A673 (cell line): ENCODE results near the gene SRCAP. TPM values are rescaled to one million over a fixed set of nuclear protein-coding genes. Genes with fewer than 3 reads are reported as not detected.

Source experiments
- BruUV-seq: library from RNA; stranded (reverse); fragments of 400-500 nt; replicated peaks from 2 replicates; lab custom pipeline; 2021; lab: Mats Ljungman, UMichigan
- CTCF ChIA-PET: fragments of 300-600 bp; sonication (Branson Sonifier 250); formaldehyde crosslinking; loops from one replicate; lab custom pipeline; 2022; ENCODE audit warnings: antibody characterized with exemption; lab: Charles Lee
- POLR2A ChIA-PET: fragments of 300-600 bp; sonication (Branson Sonifier 250); formaldehyde crosslinking; loops from one replicate; lab custom pipeline; 2022; ENCODE audit warnings: antibody characterized with exemption; ENCODE audit not compliant: low non-redundant PET; lab: Charles Lee
- DNase-seq: peaks from one replicate; pipeline ENCODE4 v3.0.0-alpha.2; 2015; ENCODE audit warnings: low spot score
- H3K27ac ChIP-seq: fragments of 200-600 bp; sonication (generic); 2 replicates; pipeline ENCODE4 v1.5.1; 2016; ENCODE audit warnings: mixed run types, low read depth, mild to moderate bottlenecking, mixed read lengths, antibody characterized with exemption, low read length; ENCODE audit not compliant: poor library complexity, severe bottlenecking
- H3K27me3 ChIP-seq: fragments of 200-600 bp; sonication (generic); replicated peaks from 2 replicates; pipeline ENCODE4 v1.6.1; 2017; ENCODE audit warnings: mixed run types, low read depth, mild to moderate bottlenecking, mixed read lengths, antibody characterized with exemption, low read length; ENCODE audit not compliant: insufficient read depth, poor library complexity
- H3K36me3 ChIP-seq: fragments of 200-600 bp; sonication (generic); 2 replicates; pipeline ENCODE4 v1.6.1; 2016; ENCODE audit warnings: mixed run types, mild to moderate bottlenecking, mixed read lengths, antibody characterized with exemption, low read length; ENCODE audit not compliant: insufficient read depth, poor library complexity, severe bottlenecking
- H3K4me1 ChIP-seq: fragments of 200-600 bp; sonication (generic); 2 replicates; pipeline ENCODE4 v1.6.1; 2017; ENCODE audit warnings: mixed run types, mild to moderate bottlenecking, mixed read lengths, antibody characterized with exemption, low read length; ENCODE audit not compliant: insufficient read depth, poor library complexity, severe bottlenecking
- H3K4me3 ChIP-seq: fragments of 200-600 bp; sonication (generic); 2 replicates; pipeline ENCODE4 v1.5.1; 2016; ENCODE audit warnings: low read depth, mixed run types, mild to moderate bottlenecking, mixed read lengths, low read length; ENCODE audit not compliant: poor library complexity, severe bottlenecking
- H3K9me3 ChIP-seq: fragments of 200-600 bp; sonication (generic); 2 replicates; pipeline ENCODE4 v1.6.1; 2016; ENCODE audit warnings: mixed run types, low read depth, mild to moderate bottlenecking, mixed read lengths, antibody characterized with exemption, low read length; ENCODE audit not compliant: poor library complexity, severe bottlenecking
- EZH2 ChIP-seq: fragments of 200-600 bp; sonication (generic); IDR thresholded peaks from 2 replicates; pipeline ENCODE4 v1.6.1; 2017; ENCODE audit warnings: borderline replicate concordance, low read depth, mild to moderate bottlenecking, mixed read lengths, antibody characterized with exemption, low read length; ENCODE audit not compliant: poor library complexity, severe bottlenecking
- intact Hi-C: fragments of 100-400 bp; cut with micrococcal nuclease; formaldehyde crosslinking; loops from one replicate; pipeline ENCODE4 v1.10.0; 2022; ENCODE audit not compliant: unreplicated experiment
- total RNA-seq: library from RNA; stranded (reverse); gene quantifications from 2 replicates; pipeline ENCODE4 v1.2.3, GENCODE V29; 2021
- TF ChIP-seq, protein P1 (sequence below): fragments of 300-800, 200-600 bp; sonication (generic); conservative IDR thresholded peaks from 2 replicates; pipeline ENCODE4 v1.5.1; 2017; ENCODE audit warnings: low read depth, mild to moderate bottlenecking, antibody characterized with exemption, low read length, moderate library complexity, mixed read lengths

SRCAP gene
- total RNA-seq, 1 experiment from 2014 or later: 104 TPM

GRCh38 chr16:30737794-30738648 lies 39.0 kb downstream of the SRCAP start:
- no peak for DNase-seq
- Histone ChIP-seq H3K9me3 (no peaks in the 10 kb centered on the region), H3K27ac (no peak overlapping the region), H3K4me3 (no peak overlapping the region), H3K4me1 (no peaks in the 10 kb centered on the region), H3K27me3 (no peaks in the 10 kb centered on the region), H3K36me3 (peaks cover 78% of the 10 kb centered on the region)
- intact Hi-C loops: no loop called here
- ChIA-PET POLR2A (no interaction called here), CTCF (no interaction called here)
- BruUV-seq: TSS peak; percentile 26
- TF ChIP-seq, protein P1, sequence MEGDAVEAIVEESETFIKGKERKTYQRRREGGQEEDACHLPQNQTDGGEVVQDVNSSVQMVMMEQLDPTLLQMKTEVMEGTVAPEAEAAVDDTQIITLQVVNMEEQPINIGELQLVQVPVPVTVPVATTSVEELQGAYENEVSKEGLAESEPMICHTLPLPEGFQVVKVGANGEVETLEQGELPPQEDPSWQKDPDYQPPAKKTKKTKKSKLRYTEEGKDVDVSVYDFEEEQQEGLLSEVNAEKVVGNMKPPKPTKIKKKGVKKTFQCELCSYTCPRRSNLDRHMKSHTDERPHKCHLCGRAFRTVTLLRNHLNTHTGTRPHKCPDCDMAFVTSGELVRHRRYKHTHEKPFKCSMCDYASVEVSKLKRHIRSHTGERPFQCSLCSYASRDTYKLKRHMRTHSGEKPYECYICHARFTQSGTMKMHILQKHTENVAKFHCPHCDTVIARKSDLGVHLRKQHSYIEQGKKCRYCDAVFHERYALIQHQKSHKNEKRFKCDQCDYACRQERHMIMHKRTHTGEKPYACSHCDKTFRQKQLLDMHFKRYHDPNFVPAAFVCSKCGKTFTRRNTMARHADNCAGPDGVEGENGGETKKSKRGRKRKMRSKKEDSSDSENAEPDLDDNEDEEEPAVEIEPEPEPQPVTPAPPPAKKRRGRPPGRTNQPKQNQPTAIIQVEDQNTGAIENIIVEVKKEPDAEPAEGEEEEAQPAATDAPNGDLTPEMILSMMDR: no peak
- TF ChIP-seq EZH2: no peak

- no peak for TF ChIP-seq EZH2
- TF ChIP-seq, protein P1: no peak
- ChIA-PET CTCF (no interaction called here), POLR2A (no interaction called here)
- DNase-seq: no peak
- Histone ChIP-seq H3K27me3 (no peaks in the 10 kb centered on the region), H3K27ac (no peak overlapping the region), H3K9me3 (no peaks in the 10 kb centered on the region), H3K4me1 (no peaks in the 10 kb centered on the region), H3K4me3 (no peak overlapping the region), H3K36me3 (peaks cover 69% of the 10 kb centered on the region)
- no TSS peak for BruUV-seq
- intact Hi-C loops: no loop called here
These were observed 40.3 kb downstream of the SRCAP start for GRCh38 chr16:30738984-30739951.

DNA sequence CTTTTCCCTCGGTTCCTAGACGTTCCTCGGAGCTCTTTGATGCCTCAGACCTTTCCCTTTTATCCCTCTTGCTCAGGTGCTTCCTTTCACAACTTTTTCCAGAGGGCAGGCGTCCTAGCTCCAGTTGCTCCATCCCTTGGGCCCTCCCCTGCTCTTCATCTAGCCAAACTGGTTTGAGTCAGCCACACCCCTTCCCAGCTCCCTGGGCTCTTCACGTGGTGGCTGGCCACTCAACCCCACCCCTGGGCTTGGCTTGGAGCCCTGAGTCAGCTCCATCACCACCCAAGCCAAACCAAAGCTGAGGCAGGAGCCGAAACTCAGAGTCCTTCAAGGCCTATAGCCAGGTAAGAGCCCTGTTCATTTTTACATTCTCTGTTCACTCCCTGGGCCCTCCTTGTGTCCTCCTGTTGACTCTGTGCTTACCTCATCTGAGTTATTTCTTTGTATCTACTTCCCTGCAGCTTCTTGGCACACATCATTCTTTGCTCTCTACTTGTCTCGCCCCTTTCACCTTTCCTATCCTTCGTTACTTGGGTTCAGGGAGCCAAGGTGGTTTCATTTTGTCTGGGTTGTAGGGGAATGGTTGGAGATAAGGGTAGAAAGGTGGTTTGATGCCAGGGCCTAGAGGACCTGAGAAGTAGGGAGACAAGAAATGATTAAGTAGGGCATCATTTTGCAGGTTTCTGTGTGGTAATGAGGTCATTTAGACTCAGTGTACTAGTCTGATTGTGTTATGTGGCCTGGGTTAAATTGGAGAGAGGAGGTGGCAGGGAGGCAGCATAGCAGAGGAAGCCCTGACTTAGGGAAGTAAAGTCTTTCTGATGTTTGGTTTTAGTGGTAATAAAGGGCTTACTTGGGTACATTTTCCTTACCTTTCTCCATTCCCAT lies 41.6 kb downstream of the SRCAP start:
- H3K4me3 ChIP-seq: no peak overlapping the region
- H3K4me1 ChIP-seq: no peaks in the 10 kb centered on the region
- TF ChIP-seq, protein P1: no peak
- TF ChIP-seq EZH2: no peak
- H3K27ac ChIP-seq: peak overlapping the region; percentile 49
- BruUV-seq: no TSS peak
- ChIA-PET CTCF (no interaction called here), POLR2A (no interaction called here)
- no peaks in the 10 kb centered on the region for H3K27me3 ChIP-seq
- no peaks in the 10 kb centered on the region for H3K9me3 ChIP-seq
- DNase-seq: no peak
- intact Hi-C loops: no loop called here
- peaks cover 62% of the 10 kb centered on the region for H3K36me3 ChIP-seq
